HG03064 (cell line): Measurements from ENCODE around the gene POLD3.

Source experiments
- ATAC-seq: cut with Tn5 transposase; IDR thresholded peaks from one replicate; pipeline ENCODE4 v1.9.1; 2021; ENCODE audit warnings: low read depth; ENCODE audit not compliant: unreplicated experiment

Gene POLD3

GRCh38 chr11:74592441-74593362 lies at the start of gene POLD3:
POLD3 (plus strand) TSS chr11:74592582; CDS start chr11:74592659, 77 bp downstream.
- ATAC-seq = peak; percentile 83

- no peak for ATAC-seq
Measured at GRCh38 chr11:74543991-74544390, 48.4 kb upstream of the POLD3 start.

GRCh38 chr11:74546752-74547151 lies 45.6 kb upstream of the POLD3 start:
- no peak for ATAC-seq

- ATAC-seq = no peak
Measured at GRCh38 chr11:74550991-74551753, 41.2 kb upstream of the POLD3 start.

GRCh38 chr11:74551754-74552145 lies 40.6 kb upstream of the POLD3 start:
- no peak for ATAC-seq

GRCh38 chr11:74557526-74557925 lies 34.9 kb upstream of the POLD3 start:
- ATAC-seq = no peak

- no peak for ATAC-seq
Measured at GRCh38 chr11:74559110-74559933, 33.1 kb upstream of the POLD3 start.

- ATAC-seq = no peak
Measured at GRCh38 chr11:74559934-74560309, 32.5 kb upstream of the POLD3 start.

GRCh38 chr11:74566146-74566960 lies 26.0 kb upstream of the POLD3 start:
- ATAC-seq = no peak

GRCh38 chr11:74568028-74568427 lies 24.4 kb upstream of the POLD3 start:
- no peak for ATAC-seq

- ATAC-seq = no peak
Measured at GRCh38 chr11:74570266-74571061, 21.9 kb upstream of the POLD3 start.

- ATAC-seq = no peak
Measured at GRCh38 chr11:74571062-74571399, 21.4 kb upstream of the POLD3 start.

GRCh38 chr11:74572349-74572748 lies 20.0 kb upstream of the POLD3 start:
- ATAC-seq = no peak

GRCh38 chr11:74574563-74574962 lies 17.8 kb upstream of the POLD3 start:
- no peak for ATAC-seq

- ATAC-seq = no peak
Measured at GRCh38 chr11:74575999-74576398, 16.4 kb upstream of the POLD3 start.

GRCh38 chr11:74577181-74577580 lies 15.2 kb upstream of the POLD3 start:
- ATAC-seq = no peak

- no peak for ATAC-seq
Measured at GRCh38 chr11:74577624-74578396, 14.6 kb upstream of the POLD3 start.

- ATAC-seq = no peak
Measured at GRCh38 chr11:74579577-74580270, 12.7 kb upstream of the POLD3 start.
